Prostate gland (tissue), 2 donors: ENCODE results near the gene ZNF148. TPM values are rescaled to one million over a fixed set of nuclear protein-coding genes. Genes with fewer than 3 reads are reported as not detected.

Experiments used
- DNase-seq: peaks from one replicate; pipeline ENCODE4 v3.0.0-alpha.2; 2019; ENCODE audit warnings: low spot score
- H3K27ac ChIP-seq, 2 donors: fragments of 200-600 bp; sonication (generic); 2 replicates each; pipeline ENCODE4 v1.5.1; 2017 to 2019
- H3K27me3 ChIP-seq: fragments of 200-600 bp; sonication (generic); replicated peaks from 2 replicates; pipeline ENCODE4 v1.5.1; 2019; ENCODE audit not compliant: insufficient read depth
- H3K36me3 ChIP-seq, 2 donors: fragments of 200-600 bp; sonication (generic); 1 replicate in 1 of 2; 2 replicates in 1 of 2; pipeline versions ENCODE4 v1.5.1 to v1.8.1; 2017 to 2019
- H3K4me1 ChIP-seq: fragments of 200-600 bp; sonication (generic); replicated peaks from 2 replicates; pipeline ENCODE4 v1.5.1; 2019
- H3K4me3 ChIP-seq, 2 donors: fragments of 200-600 bp; sonication (generic); 2 replicates each; pipeline ENCODE4 v1.5.1; 2017 to 2019
- H3K9me3 ChIP-seq: fragments of 200-600 bp; sonication (generic); 2 replicates; pipeline ENCODE4 v1.5.1; 2017
- POLR2A ChIP-seq: fragments of 450-650 bp; IDR thresholded peaks from one replicate; pipeline ENCODE4 v1.6.1; 2016; ENCODE audit warnings: antibody characterized with exemption, mild to moderate bottlenecking
- POLR2AphosphoS5 ChIP-seq: sonication (generic); formaldehyde crosslinking; IDR thresholded peaks from one replicate; pipeline ENCODE4 v1.6.1; 2017; ENCODE audit warnings: antibody characterized with exemption
- WGBS: methylation state at CpG from one replicate; pipeline ENCODE4 v1.1.5; 2018; 5-methylcytosine and 5-hydroxymethylcytosine counted together
- intact Hi-C: fragments of 100-400 bp; cut with DNase I; formaldehyde crosslinking; loops from one replicate; pipeline ENCODE4 v1.14.2; 2022
- total RNA-seq, 2 donors: library from RNA; depleted of rRNA; stranded (reverse); fragments of >200 nt; gene quantifications; one replicate each; pipeline ENCODE4 v1.1.0, GENCODE V29; 2016
- TF ChIP-seq, protein P1 (sequence below), 4 experiments: fragments of 200-600 bp in 2 of 4; fragments of 450-650 bp in 2 of 4; sonication (generic) in 2 of 4; IDR thresholded peaks; 1 replicate in 3 of 4; 2 replicates in 1 of 4; pipeline ENCODE4 v1.5.1; 2016 to 2019; ENCODE audit warnings: antibody characterized with exemption in 4 of 4, mild to moderate bottlenecking in 2 of 4, moderate library complexity in 2 of 4

The ZNF148 gene
- total RNA-seq, 2 donors from 2014 or later, result 26.9 to 28.5 TPM

- Histone ChIP-seq H3K9me3 (no peaks in the 10 kb centered on the region), H3K27ac (no peak overlapping the region), H3K4me3 (no peak overlapping the region), H3K36me3 (no peaks in the 10 kb centered on the region), H3K4me1 (no peaks in the 10 kb centered on the region), H3K27me3 (no peaks in the 10 kb centered on the region)
- WGBS, result 76% methylated on average over 4 of the region's 4 CpGs
- DNase-seq, result no peak
- intact Hi-C loops, result no loop called here
- TF ChIP-seq, protein P1, sequence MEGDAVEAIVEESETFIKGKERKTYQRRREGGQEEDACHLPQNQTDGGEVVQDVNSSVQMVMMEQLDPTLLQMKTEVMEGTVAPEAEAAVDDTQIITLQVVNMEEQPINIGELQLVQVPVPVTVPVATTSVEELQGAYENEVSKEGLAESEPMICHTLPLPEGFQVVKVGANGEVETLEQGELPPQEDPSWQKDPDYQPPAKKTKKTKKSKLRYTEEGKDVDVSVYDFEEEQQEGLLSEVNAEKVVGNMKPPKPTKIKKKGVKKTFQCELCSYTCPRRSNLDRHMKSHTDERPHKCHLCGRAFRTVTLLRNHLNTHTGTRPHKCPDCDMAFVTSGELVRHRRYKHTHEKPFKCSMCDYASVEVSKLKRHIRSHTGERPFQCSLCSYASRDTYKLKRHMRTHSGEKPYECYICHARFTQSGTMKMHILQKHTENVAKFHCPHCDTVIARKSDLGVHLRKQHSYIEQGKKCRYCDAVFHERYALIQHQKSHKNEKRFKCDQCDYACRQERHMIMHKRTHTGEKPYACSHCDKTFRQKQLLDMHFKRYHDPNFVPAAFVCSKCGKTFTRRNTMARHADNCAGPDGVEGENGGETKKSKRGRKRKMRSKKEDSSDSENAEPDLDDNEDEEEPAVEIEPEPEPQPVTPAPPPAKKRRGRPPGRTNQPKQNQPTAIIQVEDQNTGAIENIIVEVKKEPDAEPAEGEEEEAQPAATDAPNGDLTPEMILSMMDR (IDR thresholded peaks at IDR 0.05), result no peak
Observed at GRCh38 chr3:125191256-125191655, 183.9 kb downstream of the ZNF148 start.

DNA sequence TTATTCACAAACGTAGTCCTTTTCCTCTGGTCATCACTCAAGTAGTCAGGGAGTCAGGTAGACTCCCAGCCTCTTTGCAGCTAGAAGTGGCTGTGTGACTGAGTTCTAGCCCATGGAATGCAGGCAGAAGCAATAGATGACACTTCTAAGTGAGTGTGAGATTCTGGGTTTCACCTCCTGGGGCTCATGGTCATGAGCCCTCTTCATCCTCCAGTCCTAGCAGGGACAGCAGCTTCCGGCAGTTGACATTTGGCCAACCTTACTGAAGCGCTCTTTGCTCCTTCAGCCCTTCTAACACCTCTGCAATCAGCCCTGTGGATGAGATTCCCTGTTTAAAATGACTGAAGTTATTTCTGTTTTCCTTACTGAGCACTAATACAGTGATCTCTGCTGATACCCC, 184.3 kb downstream of the ZNF148 start:
- DNase-seq, result no peak
- TF ChIP-seq POLR2A (no peak), POLR2AphosphoS5 (no peak)
- TF ChIP-seq, protein P1 (IDR thresholded peaks at IDR 0.05), result no peak

DNA sequence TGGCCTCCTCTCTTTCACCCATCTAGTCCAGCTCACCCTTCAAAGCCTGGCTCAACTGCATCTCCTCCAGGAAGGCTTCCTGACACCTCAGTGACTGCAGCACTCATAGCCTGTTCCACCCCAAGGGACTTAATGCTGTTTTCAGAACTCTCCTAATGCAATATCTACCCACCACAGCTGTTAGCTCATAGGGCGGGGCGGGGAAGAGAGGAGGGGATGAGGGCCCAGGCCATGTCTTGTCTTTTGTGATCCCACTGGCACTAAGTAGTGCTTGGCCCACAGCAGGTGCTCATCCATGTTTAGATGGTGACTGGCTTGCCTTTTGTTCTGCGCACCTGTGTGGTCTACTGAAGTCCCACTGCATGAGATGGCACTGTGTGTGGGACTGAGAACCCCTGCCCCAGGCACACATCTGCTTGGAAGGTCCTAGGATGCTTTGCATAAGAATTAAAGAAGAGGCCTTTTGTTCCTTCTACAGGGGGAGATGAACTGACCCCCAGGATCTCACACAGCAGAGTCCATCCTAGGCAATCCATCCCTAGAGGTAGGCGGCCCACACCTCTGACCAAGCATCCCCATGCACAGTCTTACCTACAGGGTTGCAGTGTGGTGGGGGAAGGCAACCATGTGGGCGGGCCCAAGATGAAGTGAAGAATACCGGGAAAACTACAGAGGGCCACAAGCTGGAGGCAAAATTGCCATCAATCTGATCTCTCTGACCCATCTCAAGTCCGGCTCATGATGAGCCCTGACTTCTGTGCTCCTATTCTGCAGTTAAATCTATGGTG, 185.6 kb downstream of the ZNF148 start:
- Histone ChIP-seq H3K27ac (no peak overlapping the region), H3K9me3 (no peaks in the 10 kb centered on the region), H3K4me1 (no peaks in the 10 kb centered on the region), H3K4me3 (no peak overlapping the region), H3K36me3 (no peaks in the 10 kb centered on the region), H3K27me3 (no peaks in the 10 kb centered on the region)
- intact Hi-C loops, result no loop called here
- TF ChIP-seq, protein P1 (IDR thresholded peaks at IDR 0.05), result no peak
- no peak for TF ChIP-seq POLR2A
- TF ChIP-seq POLR2AphosphoS5, result no peak
- 92% methylated on average over 7 of the region's 7 CpGs for WGBS
- DNase-seq, result no peak

More for the DNA sequence above, 184.3 kb downstream of the ZNF148 start:
- Histone ChIP-seq H3K27me3 (no peaks in the 10 kb centered on the region), H3K27ac (no peak overlapping the region), H3K4me1 (no peaks in the 10 kb centered on the region), H3K36me3 (no peaks in the 10 kb centered on the region), H3K4me3 (no peak overlapping the region), H3K9me3 (no peaks in the 10 kb centered on the region)
- 80% methylated on average over 3 of the region's 3 CpGs for WGBS
- intact Hi-C loops, result no loop called here

DNA sequence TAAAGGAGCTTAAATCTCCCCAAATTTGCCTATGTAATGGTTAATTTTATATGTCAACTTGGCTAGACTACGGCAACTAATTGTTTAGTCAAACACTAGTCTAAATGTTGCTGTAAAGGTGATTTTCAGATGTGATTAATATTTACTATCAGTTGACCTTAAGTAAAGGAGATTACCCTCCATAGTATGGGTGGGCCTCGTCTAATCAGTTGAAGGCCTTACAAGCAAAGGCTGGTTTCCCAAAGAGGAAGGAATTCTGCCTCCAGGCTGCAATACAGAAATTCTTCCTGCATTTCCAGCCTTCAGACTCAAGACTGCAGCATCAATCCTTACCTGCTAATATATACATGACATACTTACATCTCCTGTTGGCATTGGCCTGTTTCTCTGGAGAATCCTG, 186.2 kb downstream of the ZNF148 start:
- Histone ChIP-seq H3K9me3 (no peaks in the 10 kb centered on the region), H3K27ac (no peak overlapping the region), H3K4me1 (no peaks in the 10 kb centered on the region), H3K36me3 (no peaks in the 10 kb centered on the region), H3K4me3 (no peak overlapping the region), H3K27me3 (no peaks in the 10 kb centered on the region)
- no peak for TF ChIP-seq POLR2AphosphoS5
- TF ChIP-seq POLR2A, result no peak
- TF ChIP-seq, protein P1 (IDR thresholded peaks at IDR 0.05), result no peak
- 97% methylated on average over 2 of the region's 2 CpGs for WGBS
- intact Hi-C loops, result no loop called here
- DNase-seq, result no peak

- H3K27ac ChIP-seq, result no peak overlapping the region
- TF ChIP-seq POLR2AphosphoS5, result no peak
- no peak for TF ChIP-seq POLR2A
- TF ChIP-seq, protein P1 (IDR thresholded peaks at IDR 0.05), result no peak
- H3K36me3 ChIP-seq, result no peaks in the 10 kb centered on the region
- no peaks in the 10 kb centered on the region for H3K9me3 ChIP-seq
- H3K4me3 ChIP-seq, result no peak overlapping the region
- no peak for DNase-seq
- H3K27me3 ChIP-seq, result no peaks in the 10 kb centered on the region
- whole genome bisulfite sequencing, result 63% methylated on average over 5 of the region's 5 CpGs
- intact Hi-C loops, result no loop called here
- H3K4me1 ChIP-seq, result no peaks in the 10 kb centered on the region
Observed at GRCh38 chr3:125187599-125187910, 187.6 kb downstream of the ZNF148 start.
